Type B pancreatic cell (in vitro differentiated cells): ENCODE measurements around the gene PLCH2. TPM values are rescaled to one million over a fixed set of nuclear protein-coding genes. Genes with fewer than 3 reads are reported as not detected.

Source experiments
- DNase-seq: peaks from one replicate; pipeline ENCODE4 v3.0.0; 2021; ENCODE audit warnings: mixed read lengths; ENCODE audit not compliant: unreplicated experiment; ENCODE audit errors: extremely low spot score
- H3K27ac Mint-ChIP-seq: 2 replicates; pipeline ENCODE4 v1.8.0; 2021; ENCODE audit warnings: mild to moderate bottlenecking, mixed read lengths
- H3K27me3 Mint-ChIP-seq: 2 replicates; pipeline ENCODE4 v1.8.0; 2021; ENCODE audit warnings: mixed read lengths
- H3K36me3 Mint-ChIP-seq: 2 replicates; pipeline ENCODE4 v1.8.0; 2021; ENCODE audit warnings: mixed read lengths
- H3K4me1 Mint-ChIP-seq: one replicate; pipeline ENCODE4 v1.8.0; 2021; ENCODE audit warnings: mixed read lengths; ENCODE audit not compliant: unreplicated experiment
- H3K4me3 Mint-ChIP-seq: 2 replicates; pipeline ENCODE4 v1.8.0; 2021; ENCODE audit warnings: mild to moderate bottlenecking, mixed read lengths
- H3K9me3 Mint-ChIP-seq: 2 replicates; pipeline ENCODE4 v1.8.0; 2021; ENCODE audit warnings: mixed read lengths
- CTCF ChIP-seq: fragments of 200-600 bp; sonication (generic); conservative IDR thresholded peaks from 2 replicates; pipeline ENCODE4 v1.5.0; 2021; ENCODE audit warnings: antibody characterized with exemption, mild to moderate bottlenecking
- total RNA-seq: library from RNA; stranded (reverse); gene quantifications from 2 replicates; pipeline ENCODE4 v1.2.1, GENCODE V29; 2021; ENCODE audit warnings: low replicate concordance

The PLCH2 gene
- total RNA-seq, 1 donor from 2014 or later: 0.82 TPM

GRCh38 chr1:2446394-2446793 is 29.7 kb upstream of the PLCH2 start:
- no peak for DNase-seq
- Mint-ChIP-seq H3K27me3 (peaks cover 37% of the 10 kb centered on the region), H3K9me3 (no peaks in the 10 kb centered on the region), H3K36me3 (no peaks in the 10 kb centered on the region), H3K4me1 (peaks cover 4% of the 10 kb centered on the region), H3K4me3 (no peak overlapping the region), H3K27ac (no peak overlapping the region)
- no peak for TF ChIP-seq CTCF

- no peak overlapping the region for H3K4me3 Mint-ChIP-seq
- H3K36me3 Mint-ChIP-seq: no peaks in the 10 kb centered on the region
- DNase-seq: no peak
- TF ChIP-seq CTCF: no peak
- peaks cover 4% of the 10 kb centered on the region for H3K4me1 Mint-ChIP-seq
- H3K9me3 Mint-ChIP-seq: no peaks in the 10 kb centered on the region
- H3K27me3 Mint-ChIP-seq: peaks cover 33% of the 10 kb centered on the region
- H3K27ac Mint-ChIP-seq: no peak overlapping the region
Measured at GRCh38 chr1:2446861-2447260, 29.2 kb upstream of the PLCH2 start.

- no peak overlapping the region for H3K4me3 Mint-ChIP-seq
- peaks cover 4% of the 10 kb centered on the region for H3K4me1 Mint-ChIP-seq
- no peak for TF ChIP-seq CTCF
- H3K36me3 Mint-ChIP-seq: no peaks in the 10 kb centered on the region
- no peaks in the 10 kb centered on the region for H3K9me3 Mint-ChIP-seq
- no peak overlapping the region for H3K27ac Mint-ChIP-seq
- H3K27me3 Mint-ChIP-seq: peaks cover 27% of the 10 kb centered on the region
- no peak for DNase-seq
Measured at GRCh38 chr1:2447276-2448097, 28.6 kb upstream of the PLCH2 start.

- no peaks in the 10 kb centered on the region for H3K36me3 Mint-ChIP-seq
- no peak for DNase-seq
- H3K27ac Mint-ChIP-seq: no peak overlapping the region
- no peaks in the 10 kb centered on the region for H3K9me3 Mint-ChIP-seq
- no peak overlapping the region for H3K4me3 Mint-ChIP-seq
- no peak for TF ChIP-seq CTCF
- H3K27me3 Mint-ChIP-seq: peaks cover 21% of the 10 kb centered on the region
- peaks cover 4% of the 10 kb centered on the region for H3K4me1 Mint-ChIP-seq
Measured at GRCh38 chr1:2448098-2448445, 28.0 kb upstream of the PLCH2 start.

- Mint-ChIP-seq H3K27me3 (peaks cover 16% of the 10 kb centered on the region), H3K36me3 (no peaks in the 10 kb centered on the region), H3K4me3 (no peak overlapping the region), H3K27ac (no peak overlapping the region), H3K4me1 (peaks cover 4% of the 10 kb centered on the region), H3K9me3 (no peaks in the 10 kb centered on the region)
- no peak for DNase-seq
- TF ChIP-seq CTCF: no peak
Measured at GRCh38 chr1:2449636-2450454, 26.2 kb upstream of the PLCH2 start.
